Fibroblast of lung (primary cell): ENCODE measurements around the gene CLIC4. TPM values are rescaled to one million over a fixed set of nuclear protein-coding genes. Genes with fewer than 3 reads are reported as not detected.
"Not testable (repeated sequence)": the region's sequence is repeated elsewhere in the genome, so short reads cannot be mapped to it uniquely, and the experiment has no call there.

Experiments used
- DNase-seq, 2 donors: peaks; one replicate each; pipeline versions ENCODE4 v3.0.0 to v3.0.0-alpha.2; 2010; ENCODE audit warnings: low read depth in 2 of 2
- H2AFZ ChIP-seq: 2 replicates; pipeline ENCODE4 v1.5.1; 2012; ENCODE audit warnings: low read length, control low read depth, inconsistent platforms
- H3K27ac ChIP-seq: 2 replicates; pipeline ENCODE4 v1.5.1; 2011; ENCODE audit warnings: low read length, control low read depth; ENCODE audit not compliant: insufficient read depth
- H3K27me3 ChIP-seq: 2 replicates; pipeline ENCODE4 v1.5.1; 2011; ENCODE audit warnings: mild to moderate bottlenecking, low read length; ENCODE audit not compliant: control insufficient read depth, insufficient read depth
- H3K36me3 ChIP-seq: 2 replicates; pipeline ENCODE4 v1.5.1; 2011; ENCODE audit warnings: low read length; ENCODE audit not compliant: control insufficient read depth, insufficient read depth
- H3K4me1 ChIP-seq: 2 replicates; pipeline ENCODE4 v1.5.1; 2011; ENCODE audit warnings: low read length; ENCODE audit not compliant: control insufficient read depth, insufficient read depth; ENCODE audit errors: extremely low read depth
- H3K4me2 ChIP-seq: 2 replicates; pipeline ENCODE4 v1.5.1; 2011; ENCODE audit warnings: low read length, control low read depth; ENCODE audit not compliant: insufficient read depth; ENCODE audit errors: extremely low read depth
- H3K4me3 ChIP-seq, 4 experiments: fragments of 200-600 bp in 1 of 4; sonication (generic) in 1 of 4; replicated peaks in 1 of 4; 2 replicates each; pipeline ENCODE4 v1.5.1; 2011 to 2016; ENCODE audit warnings: low read length in 4 of 4, low read depth in 3 of 4, mild to moderate bottlenecking in 3 of 4, control low read depth in 2 of 4, inconsistent platforms in 1 of 4, mixed read lengths in 1 of 4; ENCODE audit not compliant: insufficient read depth in 1 of 4; ENCODE audit errors: control extremely low read depth in 1 of 4
- H3K79me2 ChIP-seq: 2 replicates; pipeline ENCODE4 v1.5.1; 2012; ENCODE audit warnings: mild to moderate bottlenecking, low read length, inconsistent platforms; ENCODE audit not compliant: control insufficient read depth, insufficient read depth
- H3K9ac ChIP-seq: 2 replicates; pipeline ENCODE4 v1.5.1; 2011; ENCODE audit warnings: mild to moderate bottlenecking, low read length, control low read depth; ENCODE audit not compliant: insufficient read depth
- H3K9me3 ChIP-seq: 2 replicates; pipeline ENCODE4 v1.5.1; 2012; ENCODE audit warnings: low read depth, low read length; ENCODE audit not compliant: control insufficient read depth, insufficient read depth
- H4K20me1 ChIP-seq: 2 replicates; pipeline ENCODE4 v1.5.1; 2011; ENCODE audit warnings: low read length; ENCODE audit not compliant: control insufficient read depth, insufficient read depth; ENCODE audit errors: extremely low read depth
- CTCF ChIP-seq, 2 donors: IDR thresholded peaks in 1 of 2; conservative IDR thresholded peaks in 1 of 2; 1 replicate in 1 of 2; 2 replicates in 1 of 2; pipeline ENCODE4 v1.5.1; 2011 to 2012; ENCODE audit warnings: low read length in 2 of 2, control low read depth in 1 of 2, inconsistent platforms in 1 of 2, low read depth in 1 of 2, mild to moderate bottlenecking in 1 of 2
- EZH2 ChIP-seq: IDR thresholded peaks from 2 replicates; pipeline ENCODE4 v1.5.1; 2012; ENCODE audit warnings: low read length, control low read depth, mild to moderate bottlenecking; ENCODE audit errors: missing control alignments
- polyA plus RNA-seq, 2 donors: library from polyadenylated mRNA; depleted of rRNA in 1 of 2; stranded (reverse) in 1 of 2; unstranded in 1 of 2; fragments of >200 nt; gene quantifications; 2 replicates each; pipeline ENCODE4 v1.2.1, GENCODE V29; 2011 to 2012; ENCODE audit warnings: missing spikeins in 1 of 2
- total RNA-seq: library from RNA; depleted of rRNA; stranded (reverse); fragments of >200 nt; gene quantifications from 2 replicates; pipeline ENCODE4 v1.2.1, GENCODE V29; 2014

Gene CLIC4
- total and polyA plus RNA-seq, 2 donors (not counting 1 experiment from before 2014, with no cell fraction given): 368 to 494 TPM

GRCh38 chr1:24698326-24698725 is 46.9 kb upstream of the CLIC4 start:
- H2AFZ ChIP-seq, H3K27ac ChIP-seq, H3K4me3 ChIP-seq: not testable (repeated sequence)

DNA sequence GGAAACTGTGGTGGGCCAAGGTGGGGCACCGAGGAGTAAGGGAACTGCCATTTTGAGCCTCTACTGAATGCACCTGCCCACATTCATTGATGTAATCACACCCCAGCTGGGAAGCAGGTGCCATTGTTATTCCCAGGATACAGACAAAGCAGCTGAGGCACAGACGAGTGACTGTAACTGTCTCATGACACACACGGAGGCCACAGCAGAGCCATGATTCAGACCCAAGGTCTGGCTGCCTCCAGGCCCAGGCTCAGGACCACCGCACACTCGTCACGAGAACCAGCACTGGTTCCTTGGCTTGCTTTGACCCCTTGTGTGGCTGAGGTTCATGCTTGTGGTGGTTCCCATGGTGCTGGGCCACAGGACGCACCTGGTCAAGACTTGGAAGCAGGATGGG is 45.6 kb upstream of the CLIC4 start:
- no peak for TF ChIP-seq CTCF (conservative IDR thresholded peaks at IDR 0.05 in 1 of 2, IDR thresholded peaks at IDR 0.05 in 1 of 2; ENCODE audit: low read depth in 1 of 2, low read length in 2 of 2)
- no peak for TF ChIP-seq EZH2
- Histone ChIP-seq H3K4me2 (no peak overlapping the region), H3K27me3 (no peaks in the 10 kb centered on the region), H4K20me1 (no peaks in the 10 kb centered on the region), H3K9ac (no peak overlapping the region), H3K4me1 (no peaks in the 10 kb centered on the region), H3K27ac (no peak overlapping the region), H3K4me3 (no peak overlapping the region), H3K36me3 (no peaks in the 10 kb centered on the region), H3K79me2 (no peaks in the 10 kb centered on the region), H3K9me3 (no peaks in the 10 kb centered on the region), H2AFZ (no peak overlapping the region)
- DNase-seq: peak in 1 of 2 donors; percentile 49

More at GRCh38 chr1:24698326-24698725, 46.9 kb upstream of the CLIC4 start:
- H3K4me1 ChIP-seq, H3K36me3 ChIP-seq, DNase-seq, H3K9me3 ChIP-seq, H3K4me2 ChIP-seq, H3K9ac ChIP-seq, H3K79me2 ChIP-seq, H4K20me1 ChIP-seq, H3K27me3 ChIP-seq: not testable (repeated sequence)

DNA sequence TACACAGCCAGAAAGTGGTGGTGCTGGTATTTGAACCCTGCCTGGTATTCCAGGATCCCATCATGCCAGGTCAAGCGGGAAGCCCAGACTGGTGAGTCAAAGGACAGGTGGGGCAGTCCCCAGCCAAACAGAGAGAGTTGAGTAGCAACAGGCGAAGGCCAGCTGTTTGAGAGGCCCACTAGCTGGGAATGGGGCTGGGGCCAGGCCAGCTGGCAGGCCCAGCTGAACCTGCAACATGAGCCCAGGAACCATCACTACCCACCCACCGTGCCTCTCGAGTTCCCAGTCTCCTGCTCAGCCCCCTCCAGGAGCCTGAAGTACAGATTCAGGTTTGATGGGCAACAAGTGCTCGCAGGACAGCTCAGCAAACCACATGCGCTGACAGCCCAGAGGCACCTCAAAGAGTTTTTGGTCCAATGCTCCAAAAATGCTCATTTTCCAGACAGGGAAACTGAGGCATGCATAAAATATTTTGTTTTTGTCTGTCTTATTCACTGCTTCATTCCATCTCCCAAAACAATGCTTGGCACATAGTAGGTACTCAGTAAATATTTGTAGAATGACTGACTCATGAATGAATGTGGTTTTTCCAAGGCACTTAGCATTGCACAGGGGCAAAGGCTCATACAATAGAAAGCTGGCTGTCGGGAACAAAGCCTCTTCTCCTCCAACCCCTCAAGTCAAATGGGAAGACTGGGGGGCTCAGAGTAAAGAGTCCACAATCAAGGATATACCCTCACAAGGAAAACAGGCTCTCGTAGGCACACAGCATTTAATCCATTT is 42.5 kb upstream of the CLIC4 start:
- Histone ChIP-seq H3K9ac (no peak overlapping the region), H3K9me3 (no peaks in the 10 kb centered on the region), H3K4me2 (no peak overlapping the region), H3K36me3 (no peaks in the 10 kb centered on the region), H2AFZ (no peak overlapping the region), H3K27me3 (no peaks in the 10 kb centered on the region), H4K20me1 (no peaks in the 10 kb centered on the region), H3K27ac (no peak overlapping the region), H3K79me2 (no peaks in the 10 kb centered on the region), H3K4me1 (peaks cover 3% of the 10 kb centered on the region), H3K4me3 (no peak overlapping the region)
- TF ChIP-seq EZH2: no peak
- TF ChIP-seq CTCF (conservative IDR thresholded peaks at IDR 0.05 in 1 of 2, IDR thresholded peaks at IDR 0.05 in 1 of 2; ENCODE audit: low read depth in 1 of 2, low read length in 2 of 2): no peak
- DNase-seq: peak; percentile 70 to 96
